GM18867 (cell line): Measurements from ENCODE around the gene USH1C.

Source experiments
- ATAC-seq: cut with Tn5 transposase; IDR thresholded peaks from one replicate; pipeline ENCODE4 v1.9.1; 2021; ENCODE audit warnings: mild to moderate bottlenecking, moderate library complexity; ENCODE audit not compliant: unreplicated experiment

USH1C gene

DNA sequence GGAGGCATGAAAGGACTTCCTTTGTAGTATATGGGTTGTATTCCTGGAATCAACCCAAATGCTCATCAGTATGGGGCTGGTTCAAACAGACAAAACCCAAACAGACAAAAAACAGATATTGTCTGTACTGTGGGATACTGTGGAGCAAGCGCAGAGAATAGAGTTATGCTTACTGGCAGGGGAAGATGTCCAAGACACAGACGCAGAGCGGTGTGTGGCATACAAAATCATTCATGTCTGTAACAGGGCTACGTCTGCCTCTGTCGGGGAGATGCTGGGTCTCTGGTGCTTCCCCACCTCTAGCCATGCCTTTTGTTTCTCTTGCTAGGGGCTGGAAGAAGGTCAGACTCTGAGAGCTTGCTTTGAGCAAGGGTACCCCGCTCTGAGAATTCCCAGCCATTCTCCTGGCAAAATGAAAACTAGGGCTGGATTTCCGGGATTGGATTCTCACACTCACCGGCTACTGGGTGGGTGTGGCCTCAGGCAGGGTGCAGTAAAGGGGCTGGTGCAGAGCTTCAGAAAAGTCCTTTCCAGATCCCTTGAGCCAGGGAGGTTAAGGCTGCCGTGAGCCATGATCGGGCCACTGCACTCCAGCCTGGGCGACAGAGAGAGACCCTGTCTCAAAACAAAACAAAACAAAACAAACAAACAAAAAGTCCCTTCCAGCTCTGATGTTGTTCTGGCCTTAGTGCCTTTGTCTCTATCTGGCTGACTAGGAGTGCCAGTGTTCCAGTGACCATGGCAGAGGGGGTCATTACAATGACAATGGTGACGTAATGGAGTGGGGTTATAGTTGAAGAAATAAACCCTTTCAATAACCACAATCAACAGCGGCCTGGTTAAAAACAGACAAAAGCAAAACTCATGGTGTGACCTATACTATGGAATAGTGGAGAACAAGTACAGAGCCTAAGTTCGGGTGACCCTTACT lies 64.7 kb downstream of the USH1C start:
- ATAC-seq: no peak

- ATAC-seq: no peak
Observed at GRCh38 chr11:17478070-17478469, 66.1 kb downstream of the USH1C start.

DNA sequence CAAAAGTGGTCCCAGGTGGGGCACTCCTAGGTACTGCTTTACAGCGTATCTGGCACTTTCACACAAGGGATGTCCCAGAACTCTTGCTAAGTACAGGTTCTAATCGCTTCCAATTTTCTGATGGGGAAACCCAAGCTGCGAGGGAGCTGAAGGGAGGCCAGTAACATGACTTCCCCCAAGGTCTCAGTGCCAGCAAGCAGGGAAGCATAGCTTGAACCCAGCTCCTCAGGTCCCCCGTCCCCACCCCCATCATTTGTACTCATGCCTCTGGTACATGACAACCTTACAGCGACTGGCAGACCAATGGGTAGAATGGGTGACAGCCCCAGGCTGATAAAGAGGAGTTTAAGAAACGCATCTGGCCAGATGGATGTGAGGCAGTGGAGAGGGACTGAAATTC lies 66.9 kb downstream of the USH1C start:
- no peak for ATAC-seq

DNA sequence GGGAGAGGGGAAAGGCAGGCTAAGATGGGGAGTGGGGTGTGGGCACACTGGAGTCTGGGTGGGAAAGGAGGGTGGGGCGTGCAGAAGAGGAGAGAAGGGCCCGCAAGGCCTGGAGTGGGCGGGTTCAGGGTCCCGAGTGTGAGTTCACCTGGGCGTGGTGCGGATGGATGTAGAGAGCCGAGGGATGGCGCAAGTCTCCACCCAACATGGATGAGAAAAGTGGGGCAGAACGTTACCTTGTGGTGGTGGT lies 67.2 kb downstream of the USH1C start:
- no peak for ATAC-seq

DNA sequence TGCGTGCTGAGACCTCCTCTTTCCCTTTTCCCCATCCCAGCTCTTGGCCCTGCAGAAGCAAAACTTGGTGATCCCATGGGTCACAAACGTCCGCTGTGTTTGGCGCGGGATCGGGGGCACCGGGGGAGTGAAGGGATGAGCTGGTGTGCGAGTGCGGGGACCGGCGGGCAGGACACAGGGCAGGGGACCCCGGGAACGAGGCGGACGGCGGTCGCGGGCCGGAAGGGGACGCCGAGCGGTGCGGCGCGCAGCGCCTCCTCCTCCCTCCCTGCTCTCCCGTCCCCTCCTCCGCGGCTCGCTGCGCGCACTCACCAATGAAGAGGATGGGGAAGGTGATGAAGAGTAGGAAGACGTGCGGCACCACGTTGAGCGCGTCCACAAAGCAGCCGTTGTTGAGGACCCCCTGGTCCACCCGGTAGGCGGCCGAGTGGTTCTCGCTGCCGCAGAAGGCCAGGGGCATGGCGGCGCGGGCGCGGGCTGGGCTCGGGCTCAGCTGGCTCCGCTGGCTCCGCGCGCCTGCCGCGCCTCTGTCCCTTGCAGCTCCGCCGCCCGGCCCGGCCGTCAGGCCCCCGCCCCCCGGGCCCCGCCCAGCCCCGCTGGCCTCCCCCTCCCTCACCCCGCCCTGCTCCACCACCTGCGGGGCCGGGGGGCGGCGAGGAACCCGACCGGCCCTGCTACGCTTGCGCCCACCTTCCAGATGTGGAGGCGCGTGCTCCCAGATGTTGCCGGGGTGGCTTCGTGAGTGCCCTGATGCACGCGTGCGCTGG lies 67.7 kb downstream of the USH1C start, which contains the start of gene ABCC8:
Gene ABCC8, minus strand, starts transcription at position 529 of the 767 bp plus-strand sequence. Its CDS starts 69 bp downstream, at position 460.
- no peak for ATAC-seq

DNA sequence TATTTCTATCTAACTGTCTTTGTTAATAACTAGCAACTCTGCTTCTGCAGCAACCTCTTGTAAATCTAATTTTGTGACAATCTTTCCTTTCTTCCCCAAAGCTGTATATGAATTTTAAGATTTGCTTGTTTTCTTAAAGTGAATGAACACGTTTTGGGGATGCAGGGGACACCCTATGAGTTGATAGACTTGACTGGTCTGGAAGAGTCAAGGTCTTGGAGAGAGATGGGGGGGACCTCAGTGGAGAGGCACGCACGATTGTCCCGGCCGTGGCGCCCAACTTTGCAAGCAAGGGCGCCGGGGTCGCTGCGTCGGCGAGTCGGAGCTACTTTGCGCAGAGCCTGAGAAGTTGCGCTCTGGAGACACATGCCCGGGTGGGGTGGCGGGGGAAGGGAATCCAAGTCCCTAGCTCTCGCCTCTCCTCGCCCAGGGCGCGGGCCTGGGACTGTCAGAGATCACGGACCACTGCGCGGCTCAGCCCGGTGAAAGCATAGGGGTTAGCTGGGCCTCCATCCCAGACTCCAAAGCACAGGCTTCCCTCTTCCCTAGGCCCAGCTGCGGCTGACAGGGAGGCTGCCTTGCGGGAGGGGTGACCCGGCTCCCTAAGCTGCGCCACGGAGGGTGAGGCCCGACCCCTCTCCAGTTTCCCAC lies 68.4 kb downstream of the USH1C start:
- ATAC-seq: no peak

DNA sequence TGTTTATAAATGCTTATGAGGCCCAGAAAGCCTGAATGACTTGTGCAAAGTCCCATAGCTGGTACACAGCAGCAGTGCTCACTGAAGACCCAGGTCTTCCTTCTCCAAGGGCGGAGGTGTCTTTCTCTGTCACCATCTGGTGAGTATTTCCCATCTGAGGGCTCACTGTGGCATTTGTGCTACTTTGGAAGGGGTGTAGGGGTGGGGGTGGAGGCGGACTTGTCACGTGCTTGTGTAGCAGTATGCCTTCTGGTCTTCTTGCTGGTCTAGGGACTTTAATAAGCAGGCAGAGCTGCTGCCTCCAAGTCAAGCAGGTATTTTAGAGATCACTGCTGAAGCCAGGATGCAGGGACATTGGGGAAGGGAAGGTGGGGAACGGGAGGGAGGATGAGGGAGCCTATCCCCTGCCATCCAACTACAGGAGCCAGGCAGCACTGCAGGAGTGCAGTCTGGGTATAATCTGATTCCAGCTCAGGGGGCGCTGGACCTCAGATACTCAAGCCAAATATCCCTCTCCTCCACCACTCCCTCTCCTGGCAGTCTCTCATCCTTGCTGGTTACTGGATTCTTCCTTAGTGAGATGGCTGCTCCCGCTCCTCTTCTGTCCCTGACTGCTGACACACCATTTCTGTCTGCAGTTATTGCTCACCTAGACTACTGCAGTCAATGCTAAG lies 71.0 kb downstream of the USH1C start:
- no peak for ATAC-seq

DNA sequence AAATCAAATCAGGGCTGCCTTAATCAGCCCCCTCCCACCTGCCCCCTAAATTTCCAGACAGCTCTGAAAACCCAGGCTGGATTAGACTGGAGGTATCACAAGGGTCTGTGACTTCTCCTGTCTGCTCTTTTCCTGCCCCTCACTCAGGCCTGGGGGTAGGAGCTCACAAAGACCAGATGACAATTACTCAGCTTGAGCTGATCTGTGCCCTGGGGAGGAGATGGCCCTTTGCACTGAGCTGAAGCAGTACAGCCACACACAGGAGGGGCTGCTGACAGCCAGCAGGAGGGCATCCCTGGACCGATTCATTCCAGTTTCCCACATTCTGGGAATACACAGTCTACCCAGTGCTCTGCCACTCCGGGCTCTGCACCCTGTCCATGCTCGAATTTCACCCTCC lies 71.7 kb downstream of the USH1C start:
- ATAC-seq: no peak

GRCh38 chr11:17471501-17471900 lies 72.7 kb downstream of the USH1C start:
- no peak for ATAC-seq

- ATAC-seq: no peak
Observed at GRCh38 chr11:17469998-17470397, 74.2 kb downstream of the USH1C start.

DNA sequence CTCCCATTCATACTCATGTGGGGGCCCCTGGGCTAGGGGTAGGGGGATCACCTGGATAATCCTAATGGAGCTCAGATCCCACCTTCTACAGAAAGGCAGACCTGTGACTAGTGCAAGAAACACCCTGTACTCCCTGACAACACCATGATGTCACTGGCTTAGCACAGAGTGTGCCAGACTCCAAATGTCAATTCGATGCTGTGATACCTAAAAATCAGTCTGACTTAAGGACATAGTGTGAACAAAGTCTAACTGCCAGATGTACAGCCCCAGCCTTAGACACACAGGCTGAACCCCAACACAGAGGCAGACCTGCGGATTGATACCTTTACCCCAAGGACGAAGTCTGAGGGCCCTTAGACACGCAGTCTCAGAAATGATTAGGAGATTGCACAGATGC lies 76.1 kb downstream of the USH1C start:
- no peak for ATAC-seq

GRCh38 chr11:17463546-17464174 lies 80.6 kb downstream of the USH1C start:
- no peak for ATAC-seq

DNA sequence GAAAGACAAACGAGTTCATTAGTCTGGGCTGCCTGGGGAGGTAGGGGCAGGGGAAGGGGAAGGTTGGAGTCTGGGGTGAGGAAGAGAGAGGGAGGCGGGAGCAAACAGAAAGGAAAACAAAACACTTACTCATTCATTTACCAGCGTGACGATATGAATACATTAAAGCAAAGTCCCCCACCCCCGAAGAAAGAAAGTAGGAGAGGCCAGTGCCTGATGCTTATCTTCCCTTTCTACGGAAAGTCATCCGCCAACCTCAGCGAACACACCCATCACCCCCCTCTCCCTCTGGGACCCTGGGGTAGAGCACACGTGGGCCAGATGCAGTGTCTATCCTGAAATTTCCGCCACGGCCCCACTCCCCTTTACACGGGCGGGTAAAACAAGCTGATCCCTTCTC lies 81.3 kb downstream of the USH1C start:
- ATAC-seq: no peak

DNA sequence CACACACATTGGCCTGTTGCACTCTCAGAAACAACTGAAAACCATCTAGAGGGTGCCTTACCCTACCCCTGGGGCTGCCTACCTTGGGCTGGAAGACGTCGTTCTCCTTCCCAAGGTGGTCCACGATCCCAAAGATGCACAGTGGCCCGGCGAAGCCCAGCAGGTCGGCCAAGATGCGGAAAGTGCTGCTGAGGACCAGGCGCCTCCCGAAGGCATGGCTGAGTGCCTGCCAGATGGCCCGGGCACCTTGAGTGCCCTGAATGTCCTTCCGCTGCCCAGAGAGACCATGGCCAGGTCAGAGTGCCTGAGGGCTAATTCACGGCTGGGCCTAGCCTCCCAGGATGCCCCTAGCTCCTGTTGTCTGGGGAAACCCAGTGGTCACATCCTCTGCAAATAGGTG lies 83.8 kb downstream of the USH1C start:
- no peak for ATAC-seq

GRCh38 chr11:17459236-17459896 lies 84.8 kb downstream of the USH1C start:
- no peak for ATAC-seq

DNA sequence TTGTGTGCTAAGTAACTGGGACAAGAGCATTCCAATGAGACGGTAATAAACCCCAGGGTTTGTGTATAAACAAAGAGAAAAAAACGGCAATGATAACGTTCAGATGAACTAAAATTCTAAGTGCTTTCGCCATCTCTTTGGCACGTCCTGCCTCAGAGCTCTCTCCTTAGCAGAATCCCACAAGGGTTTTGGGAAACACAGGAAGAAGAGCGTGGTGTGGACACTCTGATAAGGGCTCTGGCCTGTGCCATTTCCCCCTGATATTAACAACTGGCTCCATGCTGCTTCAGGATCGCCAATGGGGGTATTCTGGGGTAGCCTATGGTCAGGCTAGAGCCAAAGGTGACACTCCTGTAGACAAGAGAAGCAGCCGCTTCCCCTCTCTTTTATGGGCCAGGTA lies 85.9 kb downstream of the USH1C start:
- ATAC-seq: no peak

GRCh38 chr11:17457396-17458173 lies 86.6 kb downstream of the USH1C start:
- ATAC-seq: no peak

- no peak for ATAC-seq
Observed at GRCh38 chr11:17452668-17453067, 91.5 kb downstream of the USH1C start.

- ATAC-seq: no peak
Observed at GRCh38 chr11:17449158-17449557, 95.1 kb downstream of the USH1C start.
